ENCODE data around the gene LSP1. TPM values are rescaled to one million over a fixed set of nuclear protein-coding genes. Genes with fewer than 3 reads are reported as not detected.

Gene LSP1
- total and polyA plus RNA-seq, 2 of the 8 experiments (the other 6 are each of a cell fraction or from before 2014, with no cell fraction given), result 0.03 TPM; not detected in 1

GRCh38 chr11:1933416-1934334, 80.8 kb downstream of the LSP1 start (continued):
- TF ChIP-seq SP1 (IDR thresholded peaks at IDR 0.05; ENCODE audit: low read depth, low read length), result no peak
- no peak for TF ChIP-seq RBBP5 (IDR thresholded peaks at IDR 0.05; ENCODE audit: borderline replicate concordance, low read depth, low read length)
- no peak for TF ChIP-seq TBP (IDR thresholded peaks at IDR 0.05; ENCODE audit: low read depth, low read length)
- TF ChIP-seq POLR2A (IDR thresholded peaks at IDR 0.05; ENCODE audit: control extremely low read depth in 1 of 2, low read depth in 2 of 2, low read length in 2 of 2), result no peak

All from H1 (cell line).